HG03175 (cell line): ENCODE results near the gene TPP1.

ENCODE experiments used
- ATAC-seq: cut with Tn5 transposase; IDR thresholded peaks from one replicate; pipeline ENCODE4 v1.9.1; 2021; ENCODE audit warnings: mild to moderate bottlenecking, moderate library complexity; ENCODE audit not compliant: unreplicated experiment

The TPP1 gene

DNA sequence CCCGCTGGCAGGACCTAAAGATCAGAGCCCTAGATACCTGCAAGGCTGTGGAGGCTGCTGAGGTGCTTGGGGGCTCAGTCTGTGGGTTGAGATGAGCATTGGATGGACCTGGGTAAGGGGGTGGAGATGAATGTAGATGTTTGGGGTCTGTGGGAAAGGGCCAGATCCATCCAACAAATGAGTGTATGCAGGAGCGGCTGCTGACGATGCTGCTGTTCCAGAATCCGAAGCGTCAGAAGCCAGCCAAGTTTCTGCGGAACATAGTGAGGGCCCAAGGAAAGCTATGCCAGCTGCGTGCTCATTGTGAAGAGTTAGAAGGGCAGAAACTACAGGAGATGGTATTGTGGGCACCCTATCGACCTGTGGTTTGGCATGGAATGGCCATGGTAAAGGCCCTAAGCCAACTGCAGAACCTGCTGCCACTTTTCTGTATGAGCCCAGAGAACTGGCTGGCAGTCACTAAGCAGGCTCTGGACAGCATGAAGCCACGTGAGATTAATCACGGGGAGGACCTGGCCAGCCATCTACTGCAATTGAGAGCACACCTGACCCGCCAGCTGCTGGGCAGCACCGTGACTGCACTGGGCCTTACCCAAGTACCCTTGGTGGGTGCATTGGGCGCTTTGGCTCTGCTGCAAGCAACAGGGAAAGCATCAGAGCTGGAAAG lies 52.4 kb downstream of the TPP1 start:
- ATAC-seq = no peak

DNA sequence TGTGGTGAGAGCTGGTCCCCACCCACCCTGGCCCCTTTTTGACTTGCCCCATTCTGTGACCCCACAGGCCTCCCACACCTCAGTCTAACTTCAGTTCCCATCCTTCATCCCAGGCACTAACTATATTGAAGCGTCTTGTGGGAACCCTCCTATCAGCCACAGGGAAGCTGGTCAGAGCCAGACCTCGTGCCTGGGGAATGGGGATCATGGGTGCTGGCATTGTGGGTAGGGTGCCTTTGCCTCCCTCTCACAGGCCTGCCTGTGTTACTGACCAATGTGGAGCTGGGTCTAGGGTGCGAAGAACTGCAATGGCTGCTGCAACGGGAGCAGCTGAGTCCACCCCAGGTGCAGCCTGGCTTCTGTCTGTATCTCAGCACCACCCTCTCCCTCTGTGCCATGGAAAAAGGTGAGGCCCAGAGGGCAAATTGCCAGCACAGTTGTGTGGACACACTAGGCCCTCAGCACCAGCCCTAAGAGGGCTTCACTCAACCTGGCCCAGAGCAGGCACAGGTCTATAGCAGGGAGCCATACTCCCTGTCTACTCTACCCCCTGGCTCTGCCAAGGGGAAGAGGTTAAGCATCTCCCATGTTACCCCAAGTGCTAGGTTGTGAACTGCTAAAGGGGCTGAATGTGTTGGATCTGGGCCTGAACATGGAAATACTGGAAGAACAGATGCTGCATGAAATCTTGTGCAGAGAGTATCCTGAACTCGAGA lies 53.1 kb downstream of the TPP1 start:
- ATAC-seq = no peak

- no peak for ATAC-seq
These were observed 53.9 kb downstream of the TPP1 start for GRCh38 chr11:6565325-6565724.

DNA sequence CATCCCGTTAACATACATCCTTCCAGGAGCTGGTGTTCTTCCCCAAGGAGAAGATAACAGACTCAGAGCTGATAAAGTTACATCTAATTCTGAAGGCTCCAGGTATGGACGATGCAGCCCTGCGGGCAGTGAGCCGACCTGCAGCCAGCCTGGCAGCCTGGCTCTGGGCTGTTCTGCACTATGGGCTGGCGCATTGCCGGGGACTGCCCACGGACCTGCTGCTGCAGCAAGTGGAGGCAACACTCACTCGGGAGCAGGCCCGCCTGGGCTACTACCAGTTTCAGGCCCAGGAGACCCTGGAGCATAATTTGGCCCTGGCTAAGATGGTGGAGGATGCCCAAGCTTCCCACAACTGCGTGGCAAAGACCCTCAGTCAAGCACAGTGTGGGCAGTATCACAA lies 55.6 kb downstream of the TPP1 start:
- no peak for ATAC-seq

DNA sequence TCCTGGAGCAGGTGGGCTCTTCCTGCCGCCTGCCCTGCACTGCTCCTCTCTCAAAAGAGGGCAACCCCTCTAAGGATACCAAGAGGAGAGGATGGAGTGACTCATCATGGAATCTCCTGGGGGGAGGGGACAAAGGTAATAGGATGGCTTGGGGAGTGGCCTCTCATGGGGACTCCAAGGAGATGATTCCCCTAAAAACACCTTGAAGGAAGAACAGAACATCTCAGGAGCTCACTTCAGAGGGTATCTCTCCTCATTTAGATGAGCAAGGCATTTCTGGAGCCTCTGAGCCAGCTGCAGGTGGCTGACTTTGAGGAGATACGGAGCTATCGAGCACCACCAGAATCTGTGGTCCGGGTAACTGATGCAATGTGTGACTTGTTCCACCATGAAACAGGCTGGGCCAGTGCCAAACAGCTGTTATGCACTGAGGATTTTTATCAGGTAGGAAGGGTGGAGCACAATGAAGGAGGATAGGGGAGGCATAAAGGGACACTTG lies 56.1 kb downstream of the TPP1 start:
- no peak for ATAC-seq
